Medulla oblongata (tissue), 1 donor: ENCODE measurements around the gene LSM14B.

Source experiments
- DNase-seq: peaks from one replicate; pipeline ENCODE4 v3.0.0-alpha.2; 2015; ENCODE audit errors: extremely low spot score

The LSM14B gene

GRCh38 chr20:62163485-62163865 is 41.2 kb downstream of the LSM14B start:
- no peak for DNase-seq

- no peak for DNase-seq
Measured at GRCh38 chr20:62163986-62164762, 41.9 kb downstream of the LSM14B start.

GRCh38 chr20:62164879-62165761 is 42.8 kb downstream of the LSM14B start:
- DNase-seq = no peak

- DNase-seq = no peak
Measured at GRCh38 chr20:62165762-62166399, 43.6 kb downstream of the LSM14B start.

- DNase-seq = no peak
Measured at GRCh38 chr20:62167474-62167873, 45.2 kb downstream of the LSM14B start.

GRCh38 chr20:62168061-62168460 is 45.8 kb downstream of the LSM14B start:
- no peak for DNase-seq

GRCh38 chr20:62168890-62169435 is 46.7 kb downstream of the LSM14B start:
- no peak for DNase-seq

GRCh38 chr20:62170536-62170935 is 48.3 kb downstream of the LSM14B start:
- no peak for DNase-seq

- no peak for DNase-seq
Measured at GRCh38 chr20:62171245-62171644, 49.0 kb downstream of the LSM14B start.

- no peak for DNase-seq
Measured at GRCh38 chr20:62172666-62173065, 50.4 kb downstream of the LSM14B start.

GRCh38 chr20:62174021-62174804 is 51.9 kb downstream of the LSM14B start:
- DNase-seq = no peak

GRCh38 chr20:62174870-62175624 is 52.8 kb downstream of the LSM14B start:
- DNase-seq = no peak

GRCh38 chr20:62175711-62176110 is 53.4 kb downstream of the LSM14B start:
- DNase-seq = no peak

GRCh38 chr20:62176866-62177265 is 54.6 kb downstream of the LSM14B start:
- no peak for DNase-seq

GRCh38 chr20:62177307-62177706 is 55.0 kb downstream of the LSM14B start:
- DNase-seq = no peak

GRCh38 chr20:62178316-62179161 is 56.3 kb downstream of the LSM14B start:
- DNase-seq = peak; percentile 46

- no peak for DNase-seq
Measured at GRCh38 chr20:62179162-62179504, 56.9 kb downstream of the LSM14B start.

GRCh38 chr20:62181808-62182207 is 59.5 kb downstream of the LSM14B start:
- DNase-seq = no peak
